HG03558 (cell line): ENCODE data around the gene PES1.
"Not testable (repeated sequence)": the region's sequence is repeated elsewhere in the genome, so short reads cannot be mapped to it uniquely, and the experiment has no call there.

Source experiments
- ATAC-seq: cut with Tn5 transposase; IDR thresholded peaks from one replicate; pipeline ENCODE4 v1.9.1; 2021; ENCODE audit warnings: moderate number of reproducible peaks; ENCODE audit not compliant: unreplicated experiment; ENCODE audit errors: extremely low read depth

Gene PES1

GRCh38 chr22:30557243-30557642 lies 34.5 kb downstream of the PES1 start:
- no peak for ATAC-seq

GRCh38 chr22:30556388-30556787 lies 35.3 kb downstream of the PES1 start:
- ATAC-seq = no peak

GRCh38 chr22:30555282-30556210 lies 36.2 kb downstream of the PES1 start:
- no peak for ATAC-seq

GRCh38 chr22:30553971-30554370 lies 37.7 kb downstream of the PES1 start:
- no peak for ATAC-seq

GRCh38 chr22:30552719-30553118 lies 39.0 kb downstream of the PES1 start:
- no peak for ATAC-seq

GRCh38 chr22:30551813-30552212 lies 39.9 kb downstream of the PES1 start:
- ATAC-seq = not testable (repeated sequence)

GRCh38 chr22:30547188-30547587 lies 44.5 kb downstream of the PES1 start:
- ATAC-seq = no peak

- no peak for ATAC-seq
Observed at GRCh38 chr22:30546616-30547015, 45.1 kb downstream of the PES1 start, which contains the start of gene SEC14L6. SEC14L6 (minus strand) TSS chr22:30546741; CDS start chr22:30546682, 59 bp downstream.

GRCh38 chr22:30542811-30543188 lies 48.9 kb downstream of the PES1 start:
- no peak for ATAC-seq

- no peak for ATAC-seq
Observed at GRCh38 chr22:30541961-30542810, 49.5 kb downstream of the PES1 start.

- ATAC-seq = not testable (repeated sequence)
Observed at GRCh38 chr22:30541511-30541910, 50.2 kb downstream of the PES1 start.

- no peak for ATAC-seq
Observed at GRCh38 chr22:30539368-30539767, 52.3 kb downstream of the PES1 start.

GRCh38 chr22:30538280-30538679 lies 53.4 kb downstream of the PES1 start:
- ATAC-seq = no peak

- no peak for ATAC-seq
Observed at GRCh38 chr22:30537083-30537731, 54.5 kb downstream of the PES1 start.

- no peak for ATAC-seq
Observed at GRCh38 chr22:30535182-30535581, 56.5 kb downstream of the PES1 start.

GRCh38 chr22:30531651-30532608 lies 59.8 kb downstream of the PES1 start:
- ATAC-seq = no peak

GRCh38 chr22:30526656-30527055 lies 65.1 kb downstream of the PES1 start:
- no peak for ATAC-seq
